Measurements from ENCODE around the gene CDH15. TPM values are rescaled to one million over a fixed set of nuclear protein-coding genes. Genes with fewer than 3 reads are reported as not detected.

Gene CDH15
- total and polyA plus RNA-seq, 2 of the 13 experiments (the other 11 are each of a cell fraction or from before 2014, with no cell fraction given) = 0.74 to 2.2 TPM

DNA sequence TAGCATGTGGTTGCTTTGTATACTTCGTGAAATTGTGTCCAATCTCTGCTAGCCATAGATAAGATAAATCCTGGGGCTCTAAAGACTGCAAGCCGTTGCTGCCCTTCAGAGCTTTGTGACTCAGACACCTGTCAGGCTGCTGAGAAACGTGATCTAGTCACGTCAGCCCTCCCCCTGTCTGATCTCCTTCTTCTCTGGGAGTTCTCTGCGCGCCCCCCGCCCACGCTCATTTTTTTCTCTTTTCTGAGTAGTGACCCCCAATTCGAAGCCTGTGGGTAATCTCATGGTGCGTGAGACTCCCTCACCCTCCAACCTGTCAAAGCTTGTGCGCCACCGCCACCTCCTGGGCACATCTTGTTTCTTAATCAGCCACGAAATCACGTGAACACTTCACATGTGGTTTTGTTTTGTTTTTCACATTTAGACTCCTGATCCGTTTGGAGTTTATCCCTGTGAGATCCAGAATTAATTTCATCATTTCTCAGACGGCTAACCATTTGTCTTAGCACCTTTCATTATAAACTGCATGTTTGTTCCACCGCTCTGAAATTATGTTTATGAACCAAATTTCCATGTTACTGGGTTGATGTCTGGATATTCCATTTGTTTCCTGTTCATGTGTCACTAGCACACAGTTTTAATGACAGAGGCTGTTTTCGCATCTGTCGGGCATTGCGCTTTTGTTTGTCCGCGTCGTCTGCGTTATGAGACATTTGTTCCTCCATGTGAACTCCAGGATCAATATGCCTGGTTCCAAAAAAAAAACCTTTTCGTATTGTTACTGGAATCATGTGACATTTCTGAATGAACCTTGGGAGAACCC lies 45.0 kb downstream of the CDH15 start (continued):
- TF ChIP-seq ZBTB14 (CRISPR knock-in tag; IDR thresholded peaks at IDR 0.05) (no peak), ZNF782 (CRISPR knock-in tag; IDR thresholded peaks at IDR 0.05; ENCODE audit: borderline replicate concordance) (no peak), PLRG1 (conservative IDR thresholded peaks at IDR 0.05) (no peak), XBP1 (CRISPR knock-in tag; IDR thresholded peaks at IDR 0.05) (no peak), TRIM22 (IDR thresholded peaks at IDR 0.05) (no peak), ZNF7 (CRISPR knock-in tag; IDR thresholded peaks at IDR 0.05) (no peak), AKNA (CRISPR knock-in tag; IDR thresholded peaks at IDR 0.05; ENCODE audit: borderline replicate concordance) (no peak), ETV6 (CRISPR knock-in tag; conservative IDR thresholded peaks at IDR 0.05) (no peak), SRY (CRISPR knock-in tag; IDR thresholded peaks at IDR 0.05) (no peak), ZSCAN5A (CRISPR knock-in tag; IDR thresholded peaks at IDR 0.05; ENCODE audit: borderline replicate concordance) (no peak), ZFYVE20 (CRISPR knock-in tag; IDR thresholded peaks at IDR 0.05; ENCODE audit: borderline replicate concordance, low read depth) (no peak), TP53 (CRISPR knock-in tag; conservative IDR thresholded peaks at IDR 0.05) (no peak), THRA (CRISPR knock-in tag; IDR thresholded peaks at IDR 0.05; ENCODE audit: borderline replicate concordance) (peak; percentile 64; the same call in 1 of the 2 replicates), DMAP1 (CRISPR knock-in tag; IDR thresholded peaks at IDR 0.05) (no peak)
- TF ChIP-seq, protein P1, sequence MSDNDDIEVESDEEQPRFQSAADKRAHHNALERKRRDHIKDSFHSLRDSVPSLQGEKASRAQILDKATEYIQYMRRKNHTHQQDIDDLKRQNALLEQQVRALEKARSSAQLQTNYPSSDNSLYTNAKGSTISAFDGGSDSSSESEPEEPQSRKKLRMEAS (IDR thresholded peaks at IDR 0.05) = peak; percentile 90
- TF ChIP-seq, protein P2, sequence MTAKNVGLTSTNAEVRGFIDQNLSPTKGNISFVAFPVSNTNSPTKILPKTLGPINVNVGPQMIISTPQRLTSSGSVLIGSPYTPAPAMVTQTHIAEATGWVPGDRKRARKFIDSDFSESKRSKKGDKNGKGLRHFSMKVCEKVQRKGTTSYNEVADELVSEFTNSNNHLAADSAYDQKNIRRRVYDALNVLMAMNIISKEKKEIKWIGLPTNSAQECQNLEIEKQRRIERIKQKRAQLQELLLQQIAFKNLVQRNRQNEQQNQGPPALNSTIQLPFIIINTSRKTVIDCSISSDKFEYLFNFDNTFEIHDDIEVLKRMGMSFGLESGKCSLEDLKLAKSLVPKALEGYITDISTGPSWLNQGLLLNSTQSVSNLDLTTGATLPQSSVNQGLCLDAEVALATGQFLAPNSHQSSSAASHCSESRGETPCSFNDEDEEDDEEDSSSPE (CRISPR knock-in tag; IDR thresholded peaks at IDR 0.05) = no peak
